WI38 (cell line): ENCODE results near the gene CERS3.
"Not testable (repeated sequence)": the region's sequence is repeated elsewhere in the genome, so short reads cannot be mapped to it uniquely, and the experiment has no call there.

Source experiments
- H3K4me3 ChIP-seq: 2 replicates; pipeline ENCODE4 v1.5.1; 2011; ENCODE audit warnings: low read depth, mild to moderate bottlenecking, control low read depth, low read length
- CTCF ChIP-seq: IDR thresholded peaks from 2 replicates; pipeline ENCODE4 v1.5.1; 2012; ENCODE audit warnings: low read depth, mild to moderate bottlenecking, control low read depth, low read length

CERS3 gene

GRCh38 chr15:100454148-100454547, 74.6 kb downstream of the CERS3 start:
- no peak overlapping the region for H3K4me3 ChIP-seq
- TF ChIP-seq CTCF = no peak

GRCh38 chr15:100448481-100448880, 80.3 kb downstream of the CERS3 start:
- TF ChIP-seq CTCF = no peak
- H3K4me3 ChIP-seq = no peak overlapping the region

- not testable (repeated sequence) for H3K4me3 ChIP-seq
Observed at GRCh38 chr15:100441063-100441462, 87.7 kb downstream of the CERS3 start.

- no peak for TF ChIP-seq CTCF
- no peak overlapping the region for H3K4me3 ChIP-seq
Observed at GRCh38 chr15:100439514-100439913, 89.2 kb downstream of the CERS3 start.

- no peak for TF ChIP-seq CTCF
- no peak overlapping the region for H3K4me3 ChIP-seq
Observed at GRCh38 chr15:100438570-100438969, 90.2 kb downstream of the CERS3 start.

- no peak overlapping the region for H3K4me3 ChIP-seq
- TF ChIP-seq CTCF = no peak
Observed at GRCh38 chr15:100437261-100437660, 91.5 kb downstream of the CERS3 start.

GRCh38 chr15:100434561-100434960, 94.2 kb downstream of the CERS3 start:
- H3K4me3 ChIP-seq = no peak overlapping the region

More at GRCh38 chr15:100434561-100434960, 94.2 kb downstream of the CERS3 start:
- no peak for TF ChIP-seq CTCF
